Measurements from ENCODE around the gene PCNP. TPM values are rescaled to one million over a fixed set of nuclear protein-coding genes. Genes with fewer than 3 reads are reported as not detected.
"Not testable (repeated sequence)": the region's sequence is repeated elsewhere in the genome, so short reads cannot be mapped to it uniquely, and the experiment has no call there.

The PCNP gene
- total RNA-seq, 2 experiments from 2014 or later: 49.2 to 153 TPM

- no peak for DNase-seq (ENCODE audit: low spot score)
- Histone ChIP-seq H3K79me2 (ENCODE audit: insufficient read depth, low read depth, low read length) (no peaks in the 10 kb centered on the region), H4K20me1 (ENCODE audit: insufficient read depth, low read length) (no peaks in the 10 kb centered on the region), H3K4me1 (ENCODE audit: insufficient read depth, low read length, poor library complexity, severe bottlenecking) (no peaks in the 10 kb centered on the region), H3K4me2 (ENCODE audit: low read length) (no peak overlapping the region), H3K36me3 (ENCODE audit: insufficient read depth, low read length) (no peaks in the 10 kb centered on the region), H3K27ac (ENCODE audit: low read depth, low read length, poor library complexity, severe bottlenecking) (no peak overlapping the region), H3K9me3 (ENCODE audit: low read length) (peaks cover 10% of the 10 kb centered on the region; the same call in 1 of the 2 replicates), H3K4me3 (ENCODE audit: low read depth, low read length, poor library complexity, severe bottlenecking) (no peak overlapping the region), H3K9me2 (ENCODE audit: insufficient read depth, low read length) (no peaks in the 10 kb centered on the region), H2AFZ (ENCODE audit: low read length) (no peak overlapping the region)
- BruUV-seq (replicated peaks): no TSS peak
- intact Hi-C loops (cut with micrococcal nuclease; ENCODE audit: unreplicated experiment): no loop called here
- TF ChIP-seq EZH2phosphoT487 (IDR thresholded peaks at IDR 0.05; ENCODE audit: borderline replicate concordance, low read depth, low read length) (no peak), CTCF (conservative IDR thresholded peaks at IDR 0.05; ENCODE audit: low read length) (no peak)
- ChIA-PET POLR2A (interaction anchor here (0.5 to 1.5 kb wide), 3 partner anchors 50 to 341 kb away, joined by 3 to 5 read pairs (median 3); no protein-coding TSS in a partner anchor), CTCF (ENCODE audit: unreplicated experiment) (no interaction called here)
These were observed 38.8 kb upstream of the PCNP start for GRCh38 chr3:101535221-101535620.

- no peak overlapping the region for H3K4me3 ChIP-seq (ENCODE audit: low read depth, low read length, poor library complexity, severe bottlenecking)
- no peaks in the 10 kb centered on the region for H3K36me3 ChIP-seq (ENCODE audit: insufficient read depth, low read length)
- no peaks in the 10 kb centered on the region for H3K4me1 ChIP-seq (ENCODE audit: insufficient read depth, low read length, poor library complexity, severe bottlenecking)
- H3K9me3 ChIP-seq (ENCODE audit: low read length): no peaks in the 10 kb centered on the region
- no peaks in the 10 kb centered on the region for H4K20me1 ChIP-seq (ENCODE audit: insufficient read depth, low read length)
- no peak overlapping the region for H3K4me2 ChIP-seq (ENCODE audit: low read length)
- DNase-seq (ENCODE audit: low spot score): no peak
- H3K27ac ChIP-seq (ENCODE audit: low read depth, low read length, poor library complexity, severe bottlenecking): no peak overlapping the region
- no TSS peak for BruUV-seq (replicated peaks)
- no peaks in the 10 kb centered on the region for H3K79me2 ChIP-seq (ENCODE audit: insufficient read depth, low read depth, low read length)
- CTCF ChIA-PET (ENCODE audit: unreplicated experiment): no interaction called here
- POLR2A ChIA-PET: interaction anchor here (0.6 to 1.5 kb wide), 3 partner anchors 19 to 327 kb away, joined by 3 read pairs; no protein-coding TSS in a partner anchor
- H3K9me2 ChIP-seq (ENCODE audit: insufficient read depth, low read length): no peaks in the 10 kb centered on the region
- H2AFZ ChIP-seq (ENCODE audit: low read length): no peak overlapping the region
- intact Hi-C loops (cut with micrococcal nuclease; ENCODE audit: unreplicated experiment): no loop called here
- TF ChIP-seq CTCF (conservative IDR thresholded peaks at IDR 0.05; ENCODE audit: low read length): no peak
- no peak for TF ChIP-seq EZH2phosphoT487 (IDR thresholded peaks at IDR 0.05; ENCODE audit: borderline replicate concordance, low read depth, low read length)
These were observed 37.7 kb upstream of the PCNP start for GRCh38 chr3:101536266-101536665.

- POLR2A ChIA-PET: interaction anchor here (0.7 to 1.5 kb wide), 3 partner anchors 28 to 57 kb away, joined by 3 read pairs; no protein-coding TSS in a partner anchor
- H3K9me2 ChIP-seq (ENCODE audit: insufficient read depth, low read length); BruUV-seq (replicated peaks); H3K79me2 ChIP-seq (ENCODE audit: insufficient read depth, low read depth, low read length); H3K4me3 ChIP-seq (ENCODE audit: low read depth, low read length, poor library complexity, severe bottlenecking); CTCF ChIA-PET (ENCODE audit: unreplicated experiment); DNase-seq (ENCODE audit: low spot score); intact Hi-C loops (cut with micrococcal nuclease; ENCODE audit: unreplicated experiment); H3K4me1 ChIP-seq (ENCODE audit: insufficient read depth, low read length, poor library complexity, severe bottlenecking); H3K27ac ChIP-seq (ENCODE audit: low read depth, low read length, poor library complexity, severe bottlenecking); H4K20me1 ChIP-seq (ENCODE audit: insufficient read depth, low read length); H3K9me3 ChIP-seq (ENCODE audit: low read length); H2AFZ ChIP-seq (ENCODE audit: low read length); H3K36me3 ChIP-seq (ENCODE audit: insufficient read depth, low read length); H3K4me2 ChIP-seq (ENCODE audit: low read length): not testable (repeated sequence)
These were observed 37.0 kb upstream of the PCNP start for GRCh38 chr3:101536955-101537354.
